Glutamatergic neuron (in vitro differentiated cells): ENCODE measurements around the gene RNU6-1. TPM values are rescaled to one million over a fixed set of nuclear protein-coding genes. Genes with fewer than 3 reads are reported as not detected.

ENCODE experiments used
- DNase-seq: peaks from one replicate; pipeline ENCODE4 v3.0.0; 2022
- H3K27ac Mint-ChIP-seq: one replicate; pipeline ENCODE4 v1.8.0; 2020; ENCODE audit warnings: mild to moderate bottlenecking, mixed read lengths, inconsistent platforms; ENCODE audit not compliant: unreplicated experiment
- H3K27me3 Mint-ChIP-seq: one replicate; pipeline ENCODE4 v1.8.0; 2020; ENCODE audit warnings: mild to moderate bottlenecking, moderate library complexity, mixed read lengths, inconsistent platforms; ENCODE audit not compliant: unreplicated experiment
- H3K36me3 Mint-ChIP-seq: one replicate; pipeline ENCODE4 v1.8.0; 2020; ENCODE audit warnings: mild to moderate bottlenecking, mixed read lengths, inconsistent platforms; ENCODE audit not compliant: unreplicated experiment
- H3K4me1 Mint-ChIP-seq: one replicate; pipeline ENCODE4 v1.8.0; 2020; ENCODE audit warnings: mild to moderate bottlenecking, low read depth, mixed read lengths, inconsistent platforms; ENCODE audit not compliant: unreplicated experiment
- H3K4me3 Mint-ChIP-seq: one replicate; pipeline ENCODE4 v1.8.0; 2020; ENCODE audit warnings: mild to moderate bottlenecking, mixed read lengths, inconsistent platforms; ENCODE audit not compliant: unreplicated experiment
- H3K9me3 Mint-ChIP-seq: one replicate; pipeline ENCODE4 v1.8.0; 2020; ENCODE audit warnings: mild to moderate bottlenecking, moderate library complexity, mixed read lengths, inconsistent platforms; ENCODE audit not compliant: unreplicated experiment
- total RNA-seq: library from RNA; stranded (reverse); fragmentation: NEBNext Ultra II Directional; extraction: Animal tissue kit (Norgen Biotek cat#: 25700); gene quantifications from one replicate; pipeline ENCODE4 v1.2.1, GENCODE V29; 2021; ENCODE audit not compliant: unreplicated experiment
- TF ChIP-seq, protein P1 (sequence below): fragments of 200-600 bp; sonication (generic); IDR thresholded peaks from one replicate; pipeline ENCODE4 v1.5.0; 2021; ENCODE audit not compliant: partially characterized antibody, unreplicated experiment

Gene RNU6-1
- total RNA-seq, 1 donor from 2014 or later: not detected

DNA sequence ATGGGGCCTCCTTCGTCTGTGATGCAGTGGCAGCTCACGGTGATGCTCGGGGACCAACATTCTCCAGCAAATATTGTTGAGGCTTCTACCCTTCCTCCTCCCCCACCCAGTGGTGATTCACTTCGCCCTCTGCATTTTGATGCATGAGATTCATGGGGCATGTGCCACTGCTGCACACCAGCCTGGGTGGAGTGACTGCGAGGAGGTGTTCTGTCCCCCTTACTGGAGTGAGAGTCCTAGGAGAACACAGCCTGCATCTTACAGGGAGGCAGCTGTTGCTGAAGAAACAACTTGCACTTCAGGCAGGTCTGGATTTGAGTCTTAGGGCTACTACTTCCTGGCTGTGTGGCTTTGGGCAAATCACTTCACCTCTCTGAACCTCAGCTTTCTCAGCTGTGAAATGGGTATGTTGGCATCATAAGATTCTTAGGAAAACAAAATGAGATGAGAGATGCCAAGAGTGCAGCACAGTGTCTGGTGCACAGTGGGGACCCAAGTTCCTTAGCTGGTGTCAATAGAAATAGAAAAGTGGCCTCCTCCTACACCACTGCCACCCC, 24.7 kb downstream of the RNU6-1 start:
- TF ChIP-seq, protein P1, sequence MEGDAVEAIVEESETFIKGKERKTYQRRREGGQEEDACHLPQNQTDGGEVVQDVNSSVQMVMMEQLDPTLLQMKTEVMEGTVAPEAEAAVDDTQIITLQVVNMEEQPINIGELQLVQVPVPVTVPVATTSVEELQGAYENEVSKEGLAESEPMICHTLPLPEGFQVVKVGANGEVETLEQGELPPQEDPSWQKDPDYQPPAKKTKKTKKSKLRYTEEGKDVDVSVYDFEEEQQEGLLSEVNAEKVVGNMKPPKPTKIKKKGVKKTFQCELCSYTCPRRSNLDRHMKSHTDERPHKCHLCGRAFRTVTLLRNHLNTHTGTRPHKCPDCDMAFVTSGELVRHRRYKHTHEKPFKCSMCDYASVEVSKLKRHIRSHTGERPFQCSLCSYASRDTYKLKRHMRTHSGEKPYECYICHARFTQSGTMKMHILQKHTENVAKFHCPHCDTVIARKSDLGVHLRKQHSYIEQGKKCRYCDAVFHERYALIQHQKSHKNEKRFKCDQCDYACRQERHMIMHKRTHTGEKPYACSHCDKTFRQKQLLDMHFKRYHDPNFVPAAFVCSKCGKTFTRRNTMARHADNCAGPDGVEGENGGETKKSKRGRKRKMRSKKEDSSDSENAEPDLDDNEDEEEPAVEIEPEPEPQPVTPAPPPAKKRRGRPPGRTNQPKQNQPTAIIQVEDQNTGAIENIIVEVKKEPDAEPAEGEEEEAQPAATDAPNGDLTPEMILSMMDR: no peak
- no peak for DNase-seq
- H3K36me3 Mint-ChIP-seq: peaks cover 27% of the 10 kb centered on the region
- no peak overlapping the region for H3K27ac Mint-ChIP-seq
- H3K4me1 Mint-ChIP-seq: no peaks in the 10 kb centered on the region
- peaks cover 1% of the 10 kb centered on the region for H3K9me3 Mint-ChIP-seq
- H3K27me3 Mint-ChIP-seq: peaks cover 6% of the 10 kb centered on the region
- H3K4me3 Mint-ChIP-seq: no peak overlapping the region

DNA sequence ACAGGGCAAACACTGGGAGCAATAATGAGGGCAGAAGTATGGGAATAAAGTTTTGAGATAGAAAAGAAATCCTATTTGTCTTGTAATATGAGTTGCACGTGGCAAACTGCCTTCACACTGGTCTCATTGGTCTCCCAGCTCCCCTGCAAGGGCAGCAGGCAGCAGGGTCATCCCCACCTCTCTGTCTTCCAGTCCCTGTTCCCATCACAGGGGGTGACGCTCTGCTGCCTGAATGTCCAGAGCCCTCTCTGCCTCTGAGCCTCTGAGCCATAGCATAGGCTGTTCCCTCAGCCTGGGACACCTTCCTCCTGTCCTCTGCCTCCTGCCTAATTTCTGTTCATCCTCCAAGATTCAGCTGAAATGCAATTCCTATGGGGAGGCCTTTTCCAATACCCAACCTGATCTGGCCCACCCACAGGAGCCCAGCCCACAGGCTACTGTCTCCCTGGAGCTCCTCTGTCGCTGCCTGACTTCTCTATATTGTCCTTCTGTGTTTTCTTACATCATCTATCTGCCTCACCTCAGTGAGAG, 26.7 kb downstream of the RNU6-1 start:
- no peak overlapping the region for H3K4me3 Mint-ChIP-seq
- TF ChIP-seq, protein P1: no peak
- peaks cover 2% of the 10 kb centered on the region for H3K27me3 Mint-ChIP-seq
- H3K4me1 Mint-ChIP-seq: peaks cover 1% of the 10 kb centered on the region
- peaks cover 4% of the 10 kb centered on the region for H3K9me3 Mint-ChIP-seq
- peaks cover 24% of the 10 kb centered on the region for H3K36me3 Mint-ChIP-seq
- no peak for DNase-seq
- no peak overlapping the region for H3K27ac Mint-ChIP-seq

DNA sequence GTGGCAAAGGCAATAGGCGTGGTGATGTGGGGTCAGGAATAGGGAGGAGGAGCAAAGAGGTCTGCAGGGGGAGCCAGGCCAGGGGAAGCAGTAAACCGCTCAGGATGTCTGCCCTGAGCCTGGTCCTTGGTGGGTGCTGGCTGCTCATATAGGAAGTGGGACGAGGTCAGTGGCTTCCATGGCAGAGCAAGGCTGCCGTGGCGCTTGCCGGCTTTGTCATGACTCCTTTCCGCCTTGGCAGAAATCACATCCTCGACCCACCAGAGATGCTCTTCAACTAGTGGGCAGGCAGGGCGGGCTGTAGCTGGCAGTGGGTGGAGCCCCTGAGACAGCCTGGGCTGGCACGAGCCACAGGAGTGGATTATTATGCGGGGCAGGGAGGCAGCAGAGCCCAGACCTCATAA, 27.6 kb downstream of the RNU6-1 start:
- peaks cover 4% of the 10 kb centered on the region for H3K27me3 Mint-ChIP-seq
- DNase-seq: no peak
- TF ChIP-seq, protein P1: no peak
- peaks cover 4% of the 10 kb centered on the region for H3K9me3 Mint-ChIP-seq
- H3K36me3 Mint-ChIP-seq: peaks cover 20% of the 10 kb centered on the region
- H3K4me1 Mint-ChIP-seq: peaks cover 1% of the 10 kb centered on the region
- no peak overlapping the region for H3K27ac Mint-ChIP-seq
- H3K4me3 Mint-ChIP-seq: no peak overlapping the region

DNA sequence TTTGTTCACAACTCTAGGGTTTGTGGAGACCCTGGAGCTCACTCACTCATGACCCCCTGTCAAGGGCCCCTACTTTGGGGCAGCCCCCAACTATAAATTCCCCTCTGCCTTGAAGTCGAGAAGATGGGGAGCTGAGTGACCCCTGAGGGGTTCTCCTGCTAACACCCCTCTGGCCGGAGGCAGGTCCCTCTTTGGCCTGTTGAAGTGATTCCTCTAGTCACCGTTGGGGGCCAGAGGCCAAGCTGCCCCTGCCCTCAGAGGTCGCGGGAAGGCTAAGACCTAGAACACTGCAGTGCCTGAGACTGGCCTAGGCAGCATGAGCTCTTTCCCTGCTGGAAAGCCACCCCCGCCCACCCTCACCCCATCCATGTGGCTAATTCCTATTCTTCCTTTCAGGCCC, 30.0 kb downstream of the RNU6-1 start:
- Mint-ChIP-seq H3K9me3 (peaks cover 3% of the 10 kb centered on the region), H3K27ac (no peak overlapping the region), H3K4me3 (no peak overlapping the region), H3K27me3 (peaks cover 4% of the 10 kb centered on the region), H3K36me3 (no peaks in the 10 kb centered on the region), H3K4me1 (peaks cover 7% of the 10 kb centered on the region)
- DNase-seq: no peak
- TF ChIP-seq, protein P1: no peak

DNA sequence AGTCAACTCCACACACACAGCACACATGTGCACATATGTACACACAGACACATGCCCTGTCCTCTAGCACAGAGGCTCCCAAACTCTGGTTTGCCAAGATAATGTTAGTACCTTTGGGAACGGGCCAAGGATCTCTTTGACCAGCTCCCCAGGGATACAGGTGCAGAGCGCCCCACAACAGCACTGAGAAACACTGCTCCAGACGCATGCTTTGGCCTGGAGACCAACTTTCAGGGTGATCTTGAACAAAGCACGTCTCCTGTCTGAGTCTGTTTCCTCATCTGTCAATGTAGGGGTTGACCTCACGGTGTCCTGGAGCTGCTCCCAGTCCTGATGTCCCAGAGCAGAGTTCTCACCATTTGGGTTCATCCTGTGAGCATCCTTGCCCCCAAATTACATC, 30.4 kb downstream of the RNU6-1 start:
- Mint-ChIP-seq H3K4me3 (no peak overlapping the region), H3K9me3 (peaks cover 4% of the 10 kb centered on the region), H3K4me1 (peaks cover 8% of the 10 kb centered on the region), H3K36me3 (no peaks in the 10 kb centered on the region), H3K27me3 (peaks cover 4% of the 10 kb centered on the region), H3K27ac (no peak overlapping the region)
- DNase-seq: no peak
- TF ChIP-seq, protein P1: no peak
